Heart right ventricle (tissue), 16 donors: ENCODE results near the gene ST8SIA6. TPM values are rescaled to one million over a fixed set of nuclear protein-coding genes. Genes with fewer than 3 reads are reported as not detected.

ENCODE experiments used
- ATAC-seq, 8 donors: fragments of 200-7000 bp; cut with Tn5 transposase; one replicate each; pipeline ENCODE4 v1.9.1; 2020; ENCODE audit warnings: mild to moderate bottlenecking in 8 of 8, moderate library complexity in 8 of 8, moderate number of reproducible peaks in 1 of 8
- DNase-seq, 2 donors: peaks; one replicate each; pipeline ENCODE4 v3.0.0-alpha.2; 2020
- H3K27ac ChIP-seq, 10 donors: fragments of 200-600 bp; sonication (generic) in 2 of 10; one replicate each; pipeline versions ENCODE4 v1.5.0 to v1.8.0; 2020 to 2022; ENCODE audit warnings: mild to moderate bottlenecking in 3 of 10
- H3K27me3 ChIP-seq, 7 donors: fragments of 200-600 bp; one replicate each; pipeline ENCODE4 v1.8.0; 2021 to 2022; ENCODE audit warnings: mild to moderate bottlenecking in 2 of 7
- H3K36me3 ChIP-seq, 9 donors: fragments of 200-600 bp; sonication (generic) in 1 of 9; one replicate each; pipeline versions ENCODE4 v1.5.0 to v1.8.0; 2020 to 2022; ENCODE audit warnings: mild to moderate bottlenecking in 2 of 9
- H3K4me1 ChIP-seq, 9 donors: fragments of 200-600 bp; sonication (generic) in 1 of 9; one replicate each; pipeline versions ENCODE4 v1.5.0 to v1.8.0; 2020 to 2022; ENCODE audit warnings: mild to moderate bottlenecking in 4 of 9
- H3K4me3 ChIP-seq, 10 donors: fragments of 200-600 bp; sonication (generic) in 2 of 10; one replicate each; pipeline versions ENCODE4 v1.5.0 to v1.8.0; 2020 to 2022; ENCODE audit warnings: mild to moderate bottlenecking in 7 of 10, moderate library complexity in 2 of 10
- H3K9me3 ChIP-seq, 11 donors: fragments of 200-600 bp in 10 of 11; sonication (generic) in 2 of 11; one replicate each; pipeline versions ENCODE4 v1.5.0 to v1.8.0; 2013 to 2022; ENCODE audit warnings: mild to moderate bottlenecking in 2 of 11, control low read depth in 1 of 11, moderate library complexity in 1 of 11
- CTCF ChIP-seq, 9 donors: fragments of 200-600 bp; sonication (generic) in 2 of 9; IDR thresholded peaks; one replicate each; pipeline versions ENCODE4 v1.5.0 to v1.8.0; 2021 to 2022; ENCODE audit warnings: antibody characterized with exemption in 9 of 9, mild to moderate bottlenecking in 5 of 9, moderate library complexity in 1 of 9
- WGBS, 2 donors: extraction: QIAGEN DNeasy Blood & Tissue Kit; methylation state at CpG; one replicate each; pipeline ENCODE4 v1.1.7; 2013; ENCODE audit warnings: inconsistent platforms in 1 of 2; 5-methylcytosine and 5-hydroxymethylcytosine counted together
- intact Hi-C, 10 donors: fragments of 100-400 bp; cut with DNase I; formaldehyde crosslinking; loops; one replicate each; pipeline versions ENCODE4 v1.11.1 to v1.14.2; 2022
- polyA plus RNA-seq, 2 donors: library from polyadenylated mRNA; stranded (reverse); fragments of 200-250 nt; gene quantifications; one replicate each; pipeline ENCODE4 v1.2.3, GENCODE V29; 2013
- total RNA-seq, 10 donors: library from RNA; stranded (reverse); fragmentation: NEBNext Ultra II Directional in 3 of 10; extraction: Animal tissue kit (Norgen Biotek cat#: 25700) in 3 of 10; gene quantifications; one replicate each; pipeline versions ENCODE4 v1.2.1 to v1.2.4, GENCODE V29; 2021 to 2023
- donor health status: Arrhythmogenic right ventricular cardiomyopathy.
- donor health status: ischemic (EF 13 %, LVEDD 7.1; RV severe dilation, severe dysfunction).
- donor health status: healthy with polysubstance abuse.
- donor health status: DM: no; HTN: yes; CAD: no.
- donor health status: DM: no; HTN: no; CAD: no.
- donor health status: ischemic (EF 25% LVEDD 6.9; RV normal size, moderate dysfunction).
- donor health status: ischemic (EF 25% LVEDD 5.7; RV mildly dilated, moderate dysfunction).
- donor health status: healthy.
- donor health status: DM: yes; HTN: yes; CAD: no.
- donor health status: Ischemic cardiomyopathy.
- donor health status: ischemic (EF 35%, LVEDD 5.7; RV mildly dilated, moderate dysfunction).
- donor health status: nonischemic (EF 11% LVEDD 7.7; RV severe dilation, severe dysfunction).
- donor health status: DM: yes; HTN: yes; CAD: no.
- donor health status: PGD.
- donor health status: ischemic (EF 29% LVEDD 5.4; RV normal size, mild dysfunction).
- donor health status: nonischemic (EF 23%, LVEDD 6.1; RV moderate dilation, normal function).

ST8SIA6 gene
- total and polyA plus RNA-seq, 12 donors: 1.8 to 12.8 (median 8.1) TPM

- no peaks in the 10 kb centered on the region for H3K27me3 ChIP-seq
- H3K9me3 ChIP-seq: no peaks in the 10 kb centered on the region
- no peak overlapping the region for H3K27ac ChIP-seq
- ATAC-seq (no peak), DNase-seq (no peak)
- no peaks in the 10 kb centered on the region for H3K36me3 ChIP-seq
- intact Hi-C loops: no loop called here
- H3K4me3 ChIP-seq: no peak overlapping the region
- WGBS, 2 donors: 57 to 72% methylated on average over 5 of the region's 5 CpGs
- no peak for TF ChIP-seq CTCF (IDR thresholded peaks at IDR 0.05)
- peaks cover 0 to 50% (median 0%) of the 10 kb centered on the region in 9 donors for H3K4me1 ChIP-seq
Measured at GRCh38 chr10:17380888-17381287, 73.5 kb downstream of the ST8SIA6 start.

- Histone ChIP-seq H3K9me3 (no peaks in the 10 kb centered on the region), H3K27ac (no peak overlapping the region), H3K36me3 (peaks cover 0 to under 1% (median 0%) of the 10 kb centered on the region in 9 donors), H3K4me3 (no peak overlapping the region), H3K4me1 (peaks cover 0 to 41% (median 0%) of the 10 kb centered on the region in 9 donors), H3K27me3 (no peaks in the 10 kb centered on the region)
- intact Hi-C loops: no loop called here
- no peak for TF ChIP-seq CTCF (IDR thresholded peaks at IDR 0.05)
- 45 to 48% methylated on average over 1 of the region's 1 CpG for WGBS, 2 donors
- no peak for DNase-seq
- ATAC-seq: no peak
Measured at GRCh38 chr10:17380016-17380415, 74.4 kb downstream of the ST8SIA6 start.

GRCh38 chr10:17379151-17379690, 75.2 kb downstream of the ST8SIA6 start:
- Histone ChIP-seq H3K27me3 (no peaks in the 10 kb centered on the region), H3K4me1 (peaks cover 0 to 33% (median 0%) of the 10 kb centered on the region in 9 donors), H3K36me3 (peaks cover 0 to 5% (median 0%) of the 10 kb centered on the region in 9 donors), H3K9me3 (no peaks in the 10 kb centered on the region), H3K4me3 (no peak overlapping the region), H3K27ac (no peak overlapping the region)
- no peak for TF ChIP-seq CTCF (IDR thresholded peaks at IDR 0.05)
- intact Hi-C loops: no loop called here
- DNase-seq (no peak), ATAC-seq (no peak)
- 63% methylated on average over 6 of the region's 6 CpGs for WGBS, 2 donors

- H3K36me3 ChIP-seq: peaks cover 0 to 5% (median 0%) of the 10 kb centered on the region in 9 donors
- H3K4me3 ChIP-seq: no peak overlapping the region
- WGBS, 2 donors: 77 to 80% methylated on average over 10 of the region's 10 CpGs
- no peak for ATAC-seq
- H3K9me3 ChIP-seq: no peaks in the 10 kb centered on the region
- H3K27me3 ChIP-seq: no peaks in the 10 kb centered on the region
- no peak overlapping the region for H3K27ac ChIP-seq
- intact Hi-C loops: no loop called here
- H3K4me1 ChIP-seq: peaks cover 0 to 11% (median 0%) of the 10 kb centered on the region in 9 donors
- peak in 1 of 2 donors; percentile 11 for DNase-seq
- TF ChIP-seq CTCF (IDR thresholded peaks at IDR 0.05): peak in 6 of 9 donors; percentile 13 to 36 (median 23)
Measured at GRCh38 chr10:17375936-17376584, 78.3 kb downstream of the ST8SIA6 start.
